Ascending aorta (tissue), 2 donors: Measurements from ENCODE around the gene NRDC. TPM values are rescaled to one million over a fixed set of nuclear protein-coding genes. Genes with fewer than 3 reads are reported as not detected.

ENCODE experiments used
- DNase-seq, 2 donors: peaks; one replicate each; pipeline ENCODE4 v3.0.0-alpha.2; 2019; ENCODE audit warnings: low spot score in 2 of 2
- H3K27ac ChIP-seq, 2 donors: fragments of 200-600 bp; sonication (generic); one replicate each; pipeline ENCODE4 v1.5.1; 2016 to 2017; ENCODE audit warnings: mild to moderate bottlenecking in 1 of 2
- H3K27me3 ChIP-seq: fragments of 200-600 bp; sonication (generic); one replicate; pipeline ENCODE4 v1.5.1; 2017
- H3K36me3 ChIP-seq, 2 donors: fragments of 200-600 bp; sonication (generic); one replicate each; pipeline ENCODE4 v1.5.1; 2016
- H3K4me1 ChIP-seq, 2 donors: fragments of 200-600 bp; sonication (generic); one replicate each; pipeline ENCODE4 v1.5.1; 2016 to 2017; ENCODE audit warnings: mild to moderate bottlenecking in 1 of 2
- H3K4me3 ChIP-seq, 2 donors: fragments of 200-600 bp; sonication (generic); one replicate each; pipeline ENCODE4 v1.5.1; 2016 to 2017; ENCODE audit warnings: mild to moderate bottlenecking in 1 of 2
- H3K9me3 ChIP-seq, 2 donors: fragments of 200-600 bp; sonication (generic); one replicate each; pipeline ENCODE4 v1.5.1; 2016
- CTCF ChIP-seq, 3 experiments: fragments of 200-600 bp in 2 of 3; fragments of 450-650 bp in 1 of 3; sonication (generic) in 2 of 3; IDR thresholded peaks; one replicate each; pipeline ENCODE4 v1.5.1; 2016 to 2019; ENCODE audit warnings: antibody characterized with exemption in 3 of 3, mild to moderate bottlenecking in 1 of 3, moderate library complexity in 1 of 3
- intact Hi-C: fragments of 100-400 bp; cut with DNase I; formaldehyde crosslinking; loops from one replicate; pipeline ENCODE4 v1.15.1; 2023
- total RNA-seq: library from RNA; depleted of rRNA; stranded (reverse); fragments of >200 nt; gene quantifications from one replicate; pipeline ENCODE4 v1.1.0, GENCODE V29; 2016

Gene NRDC
- total RNA-seq, 1 donor from 2014 or later = 40.0 TPM

GRCh38 chr1:51741121-51741681 is 137.3 kb downstream of the NRDC start:
- TF ChIP-seq CTCF (IDR thresholded peaks at IDR 0.05) = no peak
- intact Hi-C loops = no loop called here
- no peaks in the 10 kb centered on the region for H3K27me3 ChIP-seq
- no peak for DNase-seq
- peaks cover 0 to 19% of the 10 kb centered on the region in 2 donors for H3K4me1 ChIP-seq
- no peaks in the 10 kb centered on the region for H3K9me3 ChIP-seq
- no peak overlapping the region for H3K27ac ChIP-seq
- no peaks in the 10 kb centered on the region for H3K36me3 ChIP-seq
- H3K4me3 ChIP-seq = no peak overlapping the region

GRCh38 chr1:51740652-51741051 is 137.9 kb downstream of the NRDC start:
- Histone ChIP-seq H3K4me3 (no peak overlapping the region), H3K4me1 (peaks cover 0 to 19% of the 10 kb centered on the region in 2 donors), H3K9me3 (no peaks in the 10 kb centered on the region), H3K36me3 (no peaks in the 10 kb centered on the region), H3K27me3 (no peaks in the 10 kb centered on the region), H3K27ac (no peak overlapping the region)
- intact Hi-C loops = no loop called here
- DNase-seq = no peak
- TF ChIP-seq CTCF (IDR thresholded peaks at IDR 0.05) = no peak

Other genes starting within 250 kb of the NRDC start
- not detected for gene RAB3B, start 112.0 kb upstream of the NRDC start, total RNA-seq
- gene KTI12, start 155.1 kb upstream of the NRDC start, total RNA-seq = 10.3 TPM
- gene TXNDC12, start 176.5 kb upstream of the NRDC start, total RNA-seq = 16.4 TPM
- 39.9 TPM for gene BTF3L4, start 177.6 kb upstream of the NRDC start, total RNA-seq